OCI-LY7 (cell line): ENCODE measurements around the gene NBEA.

Experiments used
- EZH2phosphoT487 ChIP-seq: fragments of 200-600 bp; sonication (generic); IDR thresholded peaks from 2 replicates; pipeline ENCODE4 v1.6.1; 2018; ENCODE audit warnings: low read depth, borderline replicate concordance, mild to moderate bottlenecking, mixed run types, antibody characterized with exemption, low read length, moderate library complexity, mixed read lengths
- TF ChIP-seq, protein P1 (sequence below): fragments of 200-600 bp; sonication (generic); conservative IDR thresholded peaks from 2 replicates; pipeline ENCODE4 v1.5.1; 2014; ENCODE audit warnings: mild to moderate bottlenecking, antibody characterized with exemption, low read length, moderate library complexity, mixed read lengths

DNA sequence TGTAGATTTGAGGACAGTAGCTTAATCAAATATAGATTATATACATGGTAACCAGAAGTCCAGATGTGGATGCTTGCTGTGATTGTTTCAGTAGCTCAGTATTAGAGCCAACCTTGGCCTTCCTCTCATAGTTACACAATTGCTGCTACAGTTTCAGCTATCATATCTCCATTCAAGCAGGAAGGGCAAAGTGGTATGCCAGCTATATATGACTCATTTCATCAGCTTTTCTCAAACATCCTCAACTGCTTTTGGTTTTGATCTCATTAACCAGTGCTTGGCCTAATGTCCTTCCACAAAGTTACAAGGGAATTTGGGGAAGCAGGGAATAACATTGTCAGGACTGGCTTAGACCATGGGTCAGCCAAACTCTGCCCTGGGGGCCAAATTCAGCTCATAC, 607.4 kb downstream of the NBEA start:
- TF ChIP-seq, protein P1, sequence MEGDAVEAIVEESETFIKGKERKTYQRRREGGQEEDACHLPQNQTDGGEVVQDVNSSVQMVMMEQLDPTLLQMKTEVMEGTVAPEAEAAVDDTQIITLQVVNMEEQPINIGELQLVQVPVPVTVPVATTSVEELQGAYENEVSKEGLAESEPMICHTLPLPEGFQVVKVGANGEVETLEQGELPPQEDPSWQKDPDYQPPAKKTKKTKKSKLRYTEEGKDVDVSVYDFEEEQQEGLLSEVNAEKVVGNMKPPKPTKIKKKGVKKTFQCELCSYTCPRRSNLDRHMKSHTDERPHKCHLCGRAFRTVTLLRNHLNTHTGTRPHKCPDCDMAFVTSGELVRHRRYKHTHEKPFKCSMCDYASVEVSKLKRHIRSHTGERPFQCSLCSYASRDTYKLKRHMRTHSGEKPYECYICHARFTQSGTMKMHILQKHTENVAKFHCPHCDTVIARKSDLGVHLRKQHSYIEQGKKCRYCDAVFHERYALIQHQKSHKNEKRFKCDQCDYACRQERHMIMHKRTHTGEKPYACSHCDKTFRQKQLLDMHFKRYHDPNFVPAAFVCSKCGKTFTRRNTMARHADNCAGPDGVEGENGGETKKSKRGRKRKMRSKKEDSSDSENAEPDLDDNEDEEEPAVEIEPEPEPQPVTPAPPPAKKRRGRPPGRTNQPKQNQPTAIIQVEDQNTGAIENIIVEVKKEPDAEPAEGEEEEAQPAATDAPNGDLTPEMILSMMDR = no peak
- no peak for TF ChIP-seq EZH2phosphoT487
